OCI-LY1 (cell line): ENCODE measurements around the gene OR1N2.
"Not testable (repeated sequence)": the region's sequence is repeated elsewhere in the genome, so short reads cannot be mapped to it uniquely, and the experiment has no call there.

ENCODE experiments used
- H2AFZ ChIP-seq: fragments of 200-600 bp; sonication (generic), shearing (Covaris generic); 2 replicates; pipeline ENCODE4 v1.6.0; 2014; ENCODE audit warnings: antibody characterized with exemption, mild to moderate bottlenecking, low read length
- H3F3A ChIP-seq: fragments of 200-600 bp; sonication (generic), shearing (Covaris generic); 2 replicates; pipeline ENCODE4 v1.6.0; 2014; ENCODE audit warnings: mild to moderate bottlenecking, antibody characterized with exemption, low read length, moderate library complexity; ENCODE audit not compliant: insufficient read depth
- H3K27ac ChIP-seq: fragments of 200-600 bp; sonication (generic); 2 replicates; pipeline ENCODE4 v1.5.1; 2014; ENCODE audit warnings: low read length, mixed run types, mild to moderate bottlenecking, low read depth; ENCODE audit not compliant: poor library complexity, severe bottlenecking
- H3K27me3 ChIP-seq: fragments of 200-600 bp; sonication (generic); 2 replicates; pipeline ENCODE4 v1.6.0; 2014; ENCODE audit warnings: antibody characterized with exemption, mild to moderate bottlenecking, low read length, moderate library complexity; ENCODE audit not compliant: insufficient read depth
- H3K36me3 ChIP-seq: fragments of 200-600 bp; sonication (generic); 2 replicates; pipeline ENCODE4 v1.6.1; 2014; ENCODE audit warnings: mild to moderate bottlenecking, antibody characterized with exemption, low read length, moderate library complexity, mixed read lengths; ENCODE audit not compliant: insufficient read depth
- H3K4me1 ChIP-seq: fragments of 200-600 bp; sonication (generic); 2 replicates; pipeline ENCODE4 v1.5.1; 2014; ENCODE audit warnings: mild to moderate bottlenecking, low read length, moderate library complexity; ENCODE audit not compliant: insufficient read depth, severe bottlenecking
- H3K4me2 ChIP-seq: fragments of 200-600 bp; sonication (generic), shearing (Covaris generic); 2 replicates; pipeline ENCODE4 v1.6.1; 2014; ENCODE audit warnings: low read length
- H3K4me3 ChIP-seq: fragments of 200-600 bp; sonication (generic); 2 replicates; pipeline ENCODE4 v1.5.1; 2014; ENCODE audit warnings: low read length, low read depth, mild to moderate bottlenecking, mixed read lengths; ENCODE audit not compliant: poor library complexity, severe bottlenecking
- H3K79me2 ChIP-seq: fragments of 200-600 bp; shearing (Covaris generic); 2 replicates; pipeline ENCODE4 v1.6.1; 2016; ENCODE audit warnings: mixed run types, low read length, mixed read lengths; ENCODE audit not compliant: insufficient read depth
- H3K9ac ChIP-seq: fragments of 200-600 bp; sonication (generic), shearing (Covaris generic); 2 replicates; pipeline ENCODE4 v1.6.1; 2014; ENCODE audit warnings: mild to moderate bottlenecking, low read length, mixed read lengths
- H3K9me2 ChIP-seq: fragments of 200-600 bp; sonication (generic), shearing (Covaris generic); 2 replicates; pipeline ENCODE4 v1.6.1; 2014; ENCODE audit warnings: low read depth, mild to moderate bottlenecking, low read length, mixed read lengths
- H3K9me3 ChIP-seq: fragments of 200-600 bp; shearing (Covaris generic); 2 replicates; pipeline ENCODE4 v1.6.1; 2014; ENCODE audit warnings: low read length, mixed read lengths
- H4K20me1 ChIP-seq: fragments of 200-600 bp; sonication (generic), shearing (Covaris generic); 2 replicates; pipeline ENCODE4 v1.6.0; 2016; ENCODE audit warnings: mild to moderate bottlenecking, low read length; ENCODE audit not compliant: insufficient read depth
- EZH2 ChIP-seq: fragments of 200-600 bp; sonication (generic), shearing (Covaris generic); IDR thresholded peaks from 2 replicates; pipeline ENCODE4 v1.8.0; 2017; ENCODE audit warnings: borderline replicate concordance, mixed run types, mild to moderate bottlenecking, antibody characterized with exemption, low read length, moderate library complexity, mixed read lengths
- TF ChIP-seq, protein P1 (sequence below): fragments of 200-600 bp; sonication (generic), shearing (Covaris generic); IDR thresholded peaks from 2 replicates; pipeline ENCODE4 v1.5.1; 2017; ENCODE audit warnings: mild to moderate bottlenecking, antibody characterized with exemption, low read length, moderate library complexity, mixed read lengths

The OR1N2 gene

DNA sequence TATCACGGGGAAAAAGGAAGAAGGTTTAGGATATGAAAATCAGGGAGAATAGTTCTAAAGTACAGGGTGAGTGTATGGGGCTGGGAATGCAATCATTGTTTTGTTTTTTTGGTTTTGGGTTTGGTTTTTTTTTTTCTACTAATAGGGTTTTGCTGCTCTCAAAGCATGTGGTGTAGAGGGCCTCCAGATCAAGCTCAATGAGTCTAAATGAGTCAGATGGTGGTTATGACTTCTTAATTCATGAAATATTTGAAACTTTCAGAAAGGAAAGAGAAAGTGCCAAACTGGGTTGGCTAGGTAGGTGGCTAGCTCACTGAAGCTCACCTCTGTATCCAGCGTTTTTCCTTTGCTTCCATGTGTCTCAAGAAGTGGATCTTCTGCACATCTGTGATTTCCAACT is 19.5 kb downstream of the OR1N2 start:
- Histone ChIP-seq H3K27me3 (0 out of 2 replicates have a peak, but pooled peaks cover 4% of the 10 kb centered on the region), H3K27ac (no peak overlapping the region), H3K4me1 (no peaks in the 10 kb centered on the region), H3K9me3 (no peaks in the 10 kb centered on the region), H3K79me2 (no peaks in the 10 kb centered on the region), H3K9me2 (no peaks in the 10 kb centered on the region), H3K4me3 (no peak overlapping the region), H4K20me1 (no peaks in the 10 kb centered on the region), H3K4me2 (no peak overlapping the region), H3F3A (no peaks in the 10 kb centered on the region), H3K36me3 (no peaks in the 10 kb centered on the region), H2AFZ (no peak overlapping the region), H3K9ac (no peak overlapping the region)
- TF ChIP-seq, protein P1, sequence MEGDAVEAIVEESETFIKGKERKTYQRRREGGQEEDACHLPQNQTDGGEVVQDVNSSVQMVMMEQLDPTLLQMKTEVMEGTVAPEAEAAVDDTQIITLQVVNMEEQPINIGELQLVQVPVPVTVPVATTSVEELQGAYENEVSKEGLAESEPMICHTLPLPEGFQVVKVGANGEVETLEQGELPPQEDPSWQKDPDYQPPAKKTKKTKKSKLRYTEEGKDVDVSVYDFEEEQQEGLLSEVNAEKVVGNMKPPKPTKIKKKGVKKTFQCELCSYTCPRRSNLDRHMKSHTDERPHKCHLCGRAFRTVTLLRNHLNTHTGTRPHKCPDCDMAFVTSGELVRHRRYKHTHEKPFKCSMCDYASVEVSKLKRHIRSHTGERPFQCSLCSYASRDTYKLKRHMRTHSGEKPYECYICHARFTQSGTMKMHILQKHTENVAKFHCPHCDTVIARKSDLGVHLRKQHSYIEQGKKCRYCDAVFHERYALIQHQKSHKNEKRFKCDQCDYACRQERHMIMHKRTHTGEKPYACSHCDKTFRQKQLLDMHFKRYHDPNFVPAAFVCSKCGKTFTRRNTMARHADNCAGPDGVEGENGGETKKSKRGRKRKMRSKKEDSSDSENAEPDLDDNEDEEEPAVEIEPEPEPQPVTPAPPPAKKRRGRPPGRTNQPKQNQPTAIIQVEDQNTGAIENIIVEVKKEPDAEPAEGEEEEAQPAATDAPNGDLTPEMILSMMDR, result no peak
- no peak for TF ChIP-seq EZH2

DNA sequence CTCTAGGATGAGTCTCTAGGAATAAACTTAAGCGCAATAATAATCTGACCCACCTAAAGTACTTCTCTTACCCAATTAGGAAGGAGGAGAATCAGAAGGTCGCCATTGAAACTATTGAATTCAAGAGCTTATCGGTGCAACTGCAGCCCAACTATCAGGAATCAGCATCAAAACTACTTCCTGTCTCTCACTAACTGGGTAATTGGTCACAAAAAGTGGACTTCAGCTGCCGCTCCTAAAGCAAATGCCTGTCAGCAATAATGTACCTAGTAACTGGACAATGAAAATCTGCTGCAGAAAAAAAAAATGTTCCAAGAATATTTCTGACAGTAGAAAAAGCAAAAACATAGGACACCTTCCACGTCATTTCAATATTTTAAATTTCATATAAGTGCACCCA is 27.0 kb downstream of the OR1N2 start:
- Histone ChIP-seq H2AFZ (no peak overlapping the region), H3K36me3 (no peaks in the 10 kb centered on the region), H3K4me3 (no peak overlapping the region), H3F3A (no peaks in the 10 kb centered on the region), H4K20me1 (no peaks in the 10 kb centered on the region), H3K9me2 (no peaks in the 10 kb centered on the region), H3K79me2 (no peaks in the 10 kb centered on the region), H3K4me1 (no peaks in the 10 kb centered on the region), H3K9me3 (no peaks in the 10 kb centered on the region), H3K27ac (no peak overlapping the region), H3K9ac (no peak overlapping the region), H3K4me2 (no peak overlapping the region), H3K27me3 (no peaks in the 10 kb centered on the region)
- TF ChIP-seq, protein P1, result no peak
- no peak for TF ChIP-seq EZH2

DNA sequence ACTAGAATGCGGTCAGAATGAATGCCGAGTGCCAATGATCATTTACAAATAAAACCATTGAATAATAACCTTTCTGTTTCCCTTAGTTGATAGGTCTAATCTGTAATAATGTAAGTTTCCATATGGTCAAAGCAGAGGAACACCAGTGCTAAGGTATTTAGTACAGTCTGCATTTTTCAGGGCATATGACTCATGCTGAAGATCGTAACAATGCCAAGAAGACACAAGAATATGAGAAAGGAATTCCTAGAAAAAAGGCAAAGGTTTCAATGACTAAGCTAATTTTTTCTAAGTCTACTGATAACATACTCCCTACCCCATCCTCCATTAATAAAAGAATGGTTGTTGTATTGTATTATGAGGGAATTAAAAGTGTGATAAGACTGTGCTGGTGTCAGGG is 27.4 kb downstream of the OR1N2 start:
- H3K9ac ChIP-seq, result no peak overlapping the region
- H3K4me2 ChIP-seq, result no peak overlapping the region
- no peaks in the 10 kb centered on the region for H3K79me2 ChIP-seq
- H3K4me1 ChIP-seq, result no peaks in the 10 kb centered on the region
- TF ChIP-seq EZH2, result no peak
- TF ChIP-seq, protein P1, result no peak
- no peaks in the 10 kb centered on the region for H3K27me3 ChIP-seq
- H3K4me3 ChIP-seq, result no peak overlapping the region
- H3K36me3 ChIP-seq, result no peaks in the 10 kb centered on the region
- H3K9me3 ChIP-seq, result no peaks in the 10 kb centered on the region
- no peaks in the 10 kb centered on the region for H3K9me2 ChIP-seq
- no peak overlapping the region for H2AFZ ChIP-seq
- H3F3A ChIP-seq, result no peaks in the 10 kb centered on the region
- H3K27ac ChIP-seq, result no peak overlapping the region
- no peaks in the 10 kb centered on the region for H4K20me1 ChIP-seq

DNA sequence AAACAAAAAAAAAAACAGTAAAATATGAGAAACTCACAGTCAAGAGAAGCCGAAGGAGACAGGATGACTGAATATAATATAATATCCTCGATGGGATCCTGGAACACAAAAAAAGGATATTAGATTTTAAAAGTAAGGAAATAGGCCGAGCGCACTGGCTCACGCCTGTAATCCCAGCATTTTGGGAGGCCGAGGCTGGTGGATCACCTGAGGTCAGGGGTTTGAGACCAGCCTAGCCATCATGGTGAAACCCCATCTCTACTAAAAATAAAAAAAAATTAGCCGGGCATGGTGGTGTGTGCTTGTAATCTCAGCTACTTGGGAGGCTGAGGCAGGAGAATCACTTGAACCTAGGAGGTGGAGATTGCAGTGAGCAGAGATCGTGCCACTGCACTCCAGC is 30.4 kb downstream of the OR1N2 start, which contains the start of gene OR1L8:
OR1L8 (minus strand) TSS at position 101 of the 400 bp plus-strand sequence. CDS start 14,907 bp downstream, outside the sequence.
- H3K9me2 ChIP-seq, H3K4me2 ChIP-seq, H3K79me2 ChIP-seq, H3K4me1 ChIP-seq, H3K27ac ChIP-seq, H3K27me3 ChIP-seq, H3K36me3 ChIP-seq, H3K9me3 ChIP-seq, H2AFZ ChIP-seq, H3K9ac ChIP-seq, H3F3A ChIP-seq, H4K20me1 ChIP-seq, H3K4me3 ChIP-seq: not testable (repeated sequence)
